Measurements from ENCODE around the gene LLGL2.

DNA sequence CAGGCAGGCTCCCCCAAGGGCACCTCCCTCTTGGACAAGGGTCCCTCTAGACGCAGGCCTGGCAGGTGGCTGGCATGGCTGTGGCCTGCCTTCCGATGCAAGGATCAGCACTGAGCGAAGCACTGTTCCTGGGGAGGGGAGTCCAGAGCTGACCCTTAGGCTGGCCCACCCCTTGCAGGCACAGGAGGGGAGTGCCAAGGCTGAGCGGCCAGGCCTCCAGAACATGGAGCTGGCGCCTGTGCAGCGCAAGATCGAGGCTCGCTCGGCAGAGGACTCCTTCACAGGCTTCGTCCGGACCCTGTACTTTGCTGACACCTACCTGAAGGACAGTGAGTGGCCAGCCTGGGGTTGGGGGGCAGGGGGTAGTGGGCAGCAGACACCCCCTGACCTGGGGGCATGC is 45.3 kb downstream of the LLGL2 start:
- no peak for TF ChIP-seq EZH2 (IDR thresholded peaks at IDR 0.05; ENCODE audit: low read length, missing control alignments)
- TF ChIP-seq, protein P1, sequence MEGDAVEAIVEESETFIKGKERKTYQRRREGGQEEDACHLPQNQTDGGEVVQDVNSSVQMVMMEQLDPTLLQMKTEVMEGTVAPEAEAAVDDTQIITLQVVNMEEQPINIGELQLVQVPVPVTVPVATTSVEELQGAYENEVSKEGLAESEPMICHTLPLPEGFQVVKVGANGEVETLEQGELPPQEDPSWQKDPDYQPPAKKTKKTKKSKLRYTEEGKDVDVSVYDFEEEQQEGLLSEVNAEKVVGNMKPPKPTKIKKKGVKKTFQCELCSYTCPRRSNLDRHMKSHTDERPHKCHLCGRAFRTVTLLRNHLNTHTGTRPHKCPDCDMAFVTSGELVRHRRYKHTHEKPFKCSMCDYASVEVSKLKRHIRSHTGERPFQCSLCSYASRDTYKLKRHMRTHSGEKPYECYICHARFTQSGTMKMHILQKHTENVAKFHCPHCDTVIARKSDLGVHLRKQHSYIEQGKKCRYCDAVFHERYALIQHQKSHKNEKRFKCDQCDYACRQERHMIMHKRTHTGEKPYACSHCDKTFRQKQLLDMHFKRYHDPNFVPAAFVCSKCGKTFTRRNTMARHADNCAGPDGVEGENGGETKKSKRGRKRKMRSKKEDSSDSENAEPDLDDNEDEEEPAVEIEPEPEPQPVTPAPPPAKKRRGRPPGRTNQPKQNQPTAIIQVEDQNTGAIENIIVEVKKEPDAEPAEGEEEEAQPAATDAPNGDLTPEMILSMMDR (conservative IDR thresholded peaks at IDR 0.05 in 1 of 2, IDR thresholded peaks at IDR 0.05 in 1 of 2; ENCODE audit: low read depth in 1 of 2, low read length in 2 of 2) = no peak
